RPMI7951 (cell line): ENCODE measurements around the gene DPYSL5. TPM values are rescaled to one million over a fixed set of nuclear protein-coding genes. Genes with fewer than 3 reads are reported as not detected.

Source experiments
- DNase-seq: peaks from one replicate; pipeline ENCODE4 v3.0.0-alpha.2; 2012; ENCODE audit warnings: low read depth
- total RNA-seq: library from RNA; depleted of rRNA; stranded (reverse); fragments of >200 nt; shearing (Covaris generic); gene quantifications from 2 replicates; pipeline ENCODE4 v1.2.3, GENCODE V29; 2014; rRNA removed

Gene DPYSL5
- total RNA-seq, 1 experiment from 2014 or later = not detected

GRCh38 chr2:26991717-26992116, 143.8 kb downstream of the DPYSL5 start:
- no peak for DNase-seq

- no peak for DNase-seq
Measured at GRCh38 chr2:26993768-26994167, 145.8 kb downstream of the DPYSL5 start.

GRCh38 chr2:26994983-26995382, 147.1 kb downstream of the DPYSL5 start:
- no peak for DNase-seq

- no peak for DNase-seq
Measured at GRCh38 chr2:26997394-26997793, 149.5 kb downstream of the DPYSL5 start.

- DNase-seq = no peak
Measured at GRCh38 chr2:26998323-26998722, 150.4 kb downstream of the DPYSL5 start.

Other genes starting within 250 kb of the DPYSL5 start
- not detected in 2 replicates for gene CIB4, start 206.8 kb upstream of the DPYSL5 start, total RNA-seq
- 1.1 and 2.3 TPM in 2 replicates for gene KCNK3, start 155.4 kb upstream of the DPYSL5 start, total RNA-seq
- gene SLC35F6, start 83.8 kb upstream of the DPYSL5 start, total RNA-seq = 25.6 and 28.5 TPM in 2 replicates
- 67.8 and 82.6 TPM in 2 replicates for gene CENPA, start 62.1 kb upstream of the DPYSL5 start, total RNA-seq
- 1.6 and 2.2 TPM in 2 replicates for gene MAPRE3, start 122.5 kb downstream of the DPYSL5 start, total RNA-seq
- 69.5 and 99.8 TPM in 2 replicates for gene TMEM214, start 184.8 kb downstream of the DPYSL5 start, total RNA-seq
- 29.1 and 32.3 TPM in 2 replicates for gene AGBL5, start 203.5 kb downstream of the DPYSL5 start, total RNA-seq
- 784 and 843 TPM in 2 replicates for gene OST4, start 223.5 kb downstream of the DPYSL5 start, total RNA-seq
- gene EMILIN1, start 230.5 kb downstream of the DPYSL5 start, total RNA-seq = 27.6 and 44.8 TPM in 2 replicates
- 4.1 and 5.8 TPM in 2 replicates for gene KHK, start 238.6 kb downstream of the DPYSL5 start, total RNA-seq